ENCODE results near the gene FLNC. TPM values are rescaled to one million over a fixed set of nuclear protein-coding genes. Genes with fewer than 3 reads are reported as not detected.

Gene FLNC
- total and polyA plus RNA-seq, 2 donors from 2014 or later: 2.8 to 12.2 TPM

DNA sequence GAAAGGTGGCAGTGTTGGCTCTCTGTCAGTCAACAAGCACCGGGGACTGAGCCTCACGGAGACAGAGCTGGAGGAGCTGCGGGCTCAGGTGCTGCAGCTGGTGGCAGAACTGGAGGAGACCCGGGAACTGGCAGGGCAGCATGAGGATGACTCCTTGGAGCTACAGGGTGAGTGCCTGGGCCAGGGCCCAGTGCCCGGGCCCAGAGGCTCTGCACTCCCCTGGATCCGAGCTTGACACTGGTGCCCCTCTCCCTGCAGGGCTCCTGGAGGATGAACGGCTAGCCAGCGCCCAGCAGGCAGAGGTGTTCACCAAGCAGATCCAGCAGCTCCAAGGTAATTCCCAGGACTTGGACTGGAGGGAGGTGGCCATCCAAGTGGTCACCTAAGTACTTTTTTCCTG, 35.8 kb upstream of the FLNC start:
- Histone ChIP-seq H3K4me3 (ENCODE audit: low read length in 3 of 3) (no peak overlapping the region), H3K27ac (ENCODE audit: low read depth in 2 of 2, low read length in 2 of 2) (no peak overlapping the region), H3K27me3 (ENCODE audit: control insufficient read depth, insufficient read depth, low read length) (no peaks in the 10 kb centered on the region), H3K36me3 (ENCODE audit: control insufficient read depth in 2 of 3, insufficient read depth in 3 of 3, low read length in 3 of 3) (no peaks in the 10 kb centered on the region), H3K9me3 (ENCODE audit: control insufficient read depth in 2 of 3, insufficient read depth in 1 of 3, low read length in 3 of 3) (no peaks in the 10 kb centered on the region), H3K9ac (ENCODE audit: low read length in 3 of 3) (no peak overlapping the region), H3K4me1 (ENCODE audit: control insufficient read depth in 2 of 3, insufficient read depth in 2 of 3, low read depth in 1 of 3, low read length in 3 of 3) (peaks cover 0 to 8% (median 0%) of the 10 kb centered on the region in 3 donors)
- no peak for FAIRE-seq
- TF ChIP-seq, protein P1, sequence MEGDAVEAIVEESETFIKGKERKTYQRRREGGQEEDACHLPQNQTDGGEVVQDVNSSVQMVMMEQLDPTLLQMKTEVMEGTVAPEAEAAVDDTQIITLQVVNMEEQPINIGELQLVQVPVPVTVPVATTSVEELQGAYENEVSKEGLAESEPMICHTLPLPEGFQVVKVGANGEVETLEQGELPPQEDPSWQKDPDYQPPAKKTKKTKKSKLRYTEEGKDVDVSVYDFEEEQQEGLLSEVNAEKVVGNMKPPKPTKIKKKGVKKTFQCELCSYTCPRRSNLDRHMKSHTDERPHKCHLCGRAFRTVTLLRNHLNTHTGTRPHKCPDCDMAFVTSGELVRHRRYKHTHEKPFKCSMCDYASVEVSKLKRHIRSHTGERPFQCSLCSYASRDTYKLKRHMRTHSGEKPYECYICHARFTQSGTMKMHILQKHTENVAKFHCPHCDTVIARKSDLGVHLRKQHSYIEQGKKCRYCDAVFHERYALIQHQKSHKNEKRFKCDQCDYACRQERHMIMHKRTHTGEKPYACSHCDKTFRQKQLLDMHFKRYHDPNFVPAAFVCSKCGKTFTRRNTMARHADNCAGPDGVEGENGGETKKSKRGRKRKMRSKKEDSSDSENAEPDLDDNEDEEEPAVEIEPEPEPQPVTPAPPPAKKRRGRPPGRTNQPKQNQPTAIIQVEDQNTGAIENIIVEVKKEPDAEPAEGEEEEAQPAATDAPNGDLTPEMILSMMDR (IDR thresholded peaks at IDR 0.05; ENCODE audit: borderline replicate concordance, extremely low read depth, insufficient read depth): no peak
- intact Hi-C loops (cut with DNase I): no loop called here
- no peak for DNase-seq

DNA sequence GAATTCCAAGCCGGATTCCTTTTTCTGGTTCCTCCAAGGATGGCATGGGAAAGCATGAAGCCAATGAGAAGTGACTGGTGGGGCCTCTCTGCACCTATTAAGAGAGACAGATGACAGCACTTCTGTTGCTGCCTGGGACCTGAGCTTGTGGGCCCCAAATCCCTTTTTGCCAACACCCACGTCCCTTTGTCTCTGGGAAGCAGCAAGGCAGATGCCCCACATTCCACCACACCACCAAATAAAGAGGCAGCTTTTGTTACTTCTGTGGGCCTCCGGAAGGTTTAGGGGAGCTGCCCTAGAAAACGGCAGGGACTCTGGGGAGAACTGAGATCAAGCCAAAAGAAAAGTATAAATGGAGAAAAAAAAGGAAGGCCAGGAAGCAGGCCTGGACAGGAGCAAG, 35.1 kb upstream of the FLNC start:
- no peaks in the 10 kb centered on the region for H3K27me3 ChIP-seq (ENCODE audit: control insufficient read depth, insufficient read depth, low read length)
- DNase-seq (no peak), FAIRE-seq (no peak)
- no peaks in the 10 kb centered on the region for H3K36me3 ChIP-seq (ENCODE audit: control insufficient read depth in 2 of 3, insufficient read depth in 3 of 3, low read length in 3 of 3)
- TF ChIP-seq, protein P1 (IDR thresholded peaks at IDR 0.05; ENCODE audit: borderline replicate concordance, extremely low read depth, insufficient read depth): no peak
- intact Hi-C loops (cut with DNase I): no loop called here
- peaks cover 0 to 8% (median 0%) of the 10 kb centered on the region in 3 donors for H3K4me1 ChIP-seq (ENCODE audit: control insufficient read depth in 2 of 3, insufficient read depth in 2 of 3, low read depth in 1 of 3, low read length in 3 of 3)
- H3K27ac ChIP-seq (ENCODE audit: low read depth in 2 of 2, low read length in 2 of 2): no peak overlapping the region
- H3K9ac ChIP-seq (ENCODE audit: low read length in 3 of 3): no peak overlapping the region
- H3K9me3 ChIP-seq (ENCODE audit: control insufficient read depth in 2 of 3, insufficient read depth in 1 of 3, low read length in 3 of 3): no peaks in the 10 kb centered on the region
- H3K4me3 ChIP-seq (ENCODE audit: low read length in 3 of 3): no peak overlapping the region

DNA sequence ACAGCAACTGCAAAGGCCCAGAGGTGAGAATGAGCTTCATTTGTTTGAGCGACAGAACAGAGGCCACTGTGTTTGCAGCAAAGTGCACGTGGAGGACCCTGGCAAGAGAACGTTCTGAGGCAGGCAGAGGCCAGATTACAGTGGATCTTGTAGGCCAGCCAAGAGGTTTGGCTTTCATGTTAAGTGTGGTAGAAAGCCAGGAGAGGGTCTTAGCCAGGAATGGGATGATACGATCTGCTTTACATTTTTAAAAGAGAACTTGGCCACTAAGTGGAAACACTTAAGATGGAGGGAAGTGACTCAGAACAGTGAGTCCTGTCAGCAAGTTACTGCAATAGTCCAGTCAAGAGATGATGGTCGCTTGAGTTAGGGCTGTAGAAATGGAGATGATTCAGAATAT, 33.9 kb upstream of the FLNC start:
- Histone ChIP-seq H3K36me3 (ENCODE audit: control insufficient read depth in 2 of 3, insufficient read depth in 3 of 3, low read length in 3 of 3) (no peaks in the 10 kb centered on the region), H3K4me3 (ENCODE audit: low read length in 3 of 3) (no peak overlapping the region), H3K9me3 (ENCODE audit: control insufficient read depth in 2 of 3, insufficient read depth in 1 of 3, low read length in 3 of 3) (no peaks in the 10 kb centered on the region), H3K4me1 (ENCODE audit: control insufficient read depth in 2 of 3, insufficient read depth in 2 of 3, low read depth in 1 of 3, low read length in 3 of 3) (peaks cover 0 to 3% (median 0%) of the 10 kb centered on the region in 3 donors), H3K9ac (ENCODE audit: low read length in 3 of 3) (no peak overlapping the region), H3K27me3 (ENCODE audit: control insufficient read depth, insufficient read depth, low read length) (no peaks in the 10 kb centered on the region), H3K27ac (ENCODE audit: low read depth in 2 of 2, low read length in 2 of 2) (no peak overlapping the region)
- intact Hi-C loops (cut with DNase I): no loop called here
- TF ChIP-seq, protein P1 (IDR thresholded peaks at IDR 0.05; ENCODE audit: borderline replicate concordance, extremely low read depth, insufficient read depth): no peak
- DNase-seq (no peak), FAIRE-seq (no peak)

DNA sequence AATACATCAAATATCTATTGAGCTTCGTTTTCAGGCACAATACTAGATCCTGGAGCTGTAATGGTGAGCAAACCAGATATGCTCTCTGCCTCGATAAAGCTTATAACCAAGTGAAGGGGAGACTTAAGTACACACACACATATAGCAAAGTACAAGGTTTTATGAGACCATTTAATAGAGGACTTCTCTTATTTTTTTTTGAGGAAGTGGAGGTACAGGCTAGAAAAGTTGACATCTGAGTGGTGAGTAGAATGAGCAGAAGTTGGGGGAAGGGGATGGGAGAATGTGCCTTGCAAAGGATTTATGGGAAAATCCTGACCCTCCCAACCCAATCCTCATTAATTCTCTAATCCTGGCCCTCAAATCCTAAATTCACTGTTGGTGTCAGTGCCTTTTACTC, 30.8 kb upstream of the FLNC start:
- Histone ChIP-seq H3K9me3 (ENCODE audit: control insufficient read depth in 2 of 3, insufficient read depth in 1 of 3, low read length in 3 of 3) (no peaks in the 10 kb centered on the region), H3K4me1 (ENCODE audit: control insufficient read depth in 2 of 3, insufficient read depth in 2 of 3, low read depth in 1 of 3, low read length in 3 of 3) (no peaks in the 10 kb centered on the region), H3K36me3 (ENCODE audit: control insufficient read depth in 2 of 3, insufficient read depth in 3 of 3, low read length in 3 of 3) (no peaks in the 10 kb centered on the region), H3K4me3 (ENCODE audit: low read length in 3 of 3) (no peak overlapping the region), H3K27me3 (ENCODE audit: control insufficient read depth, insufficient read depth, low read length) (no peaks in the 10 kb centered on the region), H3K27ac (ENCODE audit: low read depth in 2 of 2, low read length in 2 of 2) (no peak overlapping the region), H3K9ac (ENCODE audit: low read length in 3 of 3) (no peak overlapping the region)
- intact Hi-C loops (cut with DNase I): no loop called here
- TF ChIP-seq, protein P1 (IDR thresholded peaks at IDR 0.05; ENCODE audit: borderline replicate concordance, extremely low read depth, insufficient read depth): no peak
- FAIRE-seq (no peak), DNase-seq (no peak)

Data from kidney (tissue), 14 donors.